HG03097 (cell line): ENCODE results near the gene SYNE1.
"Not testable (repeated sequence)": the region's sequence is repeated elsewhere in the genome, so short reads cannot be mapped to it uniquely, and the experiment has no call there.

ENCODE experiments used
- ATAC-seq: cut with Tn5 transposase; IDR thresholded peaks from one replicate; pipeline ENCODE4 v1.9.1; 2021; ENCODE audit not compliant: unreplicated experiment, low FRiP score

The SYNE1 gene

GRCh38 chr6:152441902-152442301, 195.3 kb downstream of the SYNE1 start:
- no peak for ATAC-seq

GRCh38 chr6:152435816-152436215, 201.3 kb downstream of the SYNE1 start:
- no peak for ATAC-seq

- no peak for ATAC-seq
Measured at GRCh38 chr6:152432758-152433157, 204.4 kb downstream of the SYNE1 start.

- no peak for ATAC-seq
Measured at GRCh38 chr6:152428126-152428525, 209.0 kb downstream of the SYNE1 start.

- no peak for ATAC-seq
Measured at GRCh38 chr6:152426276-152426675, 210.9 kb downstream of the SYNE1 start.

- peak; percentile 87 for ATAC-seq
Measured at GRCh38 chr6:152423216-152424103, 213.7 kb downstream of the SYNE1 start.

- not testable (repeated sequence) for ATAC-seq
Measured at GRCh38 chr6:152421496-152421895, 215.7 kb downstream of the SYNE1 start.

GRCh38 chr6:152420696-152421095, 216.5 kb downstream of the SYNE1 start:
- ATAC-seq: no peak

GRCh38 chr6:152418551-152418950, 218.6 kb downstream of the SYNE1 start:
- no peak for ATAC-seq

GRCh38 chr6:152416652-152417051, 220.5 kb downstream of the SYNE1 start:
- no peak for ATAC-seq

GRCh38 chr6:152404936-152405595, 232.1 kb downstream of the SYNE1 start:
- ATAC-seq: no peak

- peak; percentile 56 for ATAC-seq
Measured at GRCh38 chr6:152404086-152404857, 232.9 kb downstream of the SYNE1 start.

GRCh38 chr6:152402791-152403190, 234.4 kb downstream of the SYNE1 start:
- no peak for ATAC-seq

GRCh38 chr6:152401978-152402377, 235.2 kb downstream of the SYNE1 start:
- ATAC-seq: no peak

- no peak for ATAC-seq
Measured at GRCh38 chr6:152399399-152399798, 237.8 kb downstream of the SYNE1 start.

- no peak for ATAC-seq
Measured at GRCh38 chr6:152398993-152399392, 238.2 kb downstream of the SYNE1 start.

- no peak for ATAC-seq
Measured at GRCh38 chr6:152398316-152398715, 238.8 kb downstream of the SYNE1 start.

GRCh38 chr6:152394303-152394702, 242.9 kb downstream of the SYNE1 start:
- ATAC-seq: no peak

- no peak for ATAC-seq
Measured at GRCh38 chr6:152391179-152391880, 245.8 kb downstream of the SYNE1 start.

GRCh38 chr6:152387091-152387490, 250.1 kb downstream of the SYNE1 start:
- no peak for ATAC-seq

- ATAC-seq: no peak
Measured at GRCh38 chr6:152386131-152386530, 251.0 kb downstream of the SYNE1 start.
